Stomach smooth muscle (tissue), 2 donors: Measurements from ENCODE around the gene B4GALNT4.

Experiments used
- H3K27ac ChIP-seq: one replicate; pipeline ENCODE4 v1.7.0; 2013; ENCODE audit warnings: mild to moderate bottlenecking, low read length, inconsistent platforms
- H3K27me3 ChIP-seq, 2 donors: one replicate each; pipeline ENCODE4 v1.7.0; 2013; ENCODE audit warnings: low read length in 2 of 2; ENCODE audit not compliant: insufficient read depth in 2 of 2, control insufficient read depth in 1 of 2
- H3K36me3 ChIP-seq, 2 donors: one replicate each; pipeline ENCODE4 v1.7.0; 2013; ENCODE audit warnings: low read length in 2 of 2; ENCODE audit not compliant: control insufficient read depth in 2 of 2, insufficient read depth in 2 of 2
- H3K4me1 ChIP-seq: one replicate; pipeline ENCODE4 v1.7.0; 2013; ENCODE audit warnings: low read length; ENCODE audit not compliant: control insufficient read depth, insufficient read depth
- H3K4me3 ChIP-seq, 2 donors: one replicate each; pipeline ENCODE4 v1.7.0; 2013; ENCODE audit warnings: low read length in 2 of 2
- H3K9ac ChIP-seq, 2 donors: one replicate each; pipeline ENCODE4 v1.7.0; 2013; ENCODE audit warnings: low read length in 2 of 2, mild to moderate bottlenecking in 1 of 2
- H3K9me3 ChIP-seq, 2 donors: one replicate each; pipeline ENCODE4 v1.7.0; 2013; ENCODE audit warnings: low read length in 2 of 2; ENCODE audit not compliant: control insufficient read depth in 2 of 2
- donor health status: healthy.
- donor health status: Pancreatic carcinoma.

B4GALNT4 gene

DNA sequence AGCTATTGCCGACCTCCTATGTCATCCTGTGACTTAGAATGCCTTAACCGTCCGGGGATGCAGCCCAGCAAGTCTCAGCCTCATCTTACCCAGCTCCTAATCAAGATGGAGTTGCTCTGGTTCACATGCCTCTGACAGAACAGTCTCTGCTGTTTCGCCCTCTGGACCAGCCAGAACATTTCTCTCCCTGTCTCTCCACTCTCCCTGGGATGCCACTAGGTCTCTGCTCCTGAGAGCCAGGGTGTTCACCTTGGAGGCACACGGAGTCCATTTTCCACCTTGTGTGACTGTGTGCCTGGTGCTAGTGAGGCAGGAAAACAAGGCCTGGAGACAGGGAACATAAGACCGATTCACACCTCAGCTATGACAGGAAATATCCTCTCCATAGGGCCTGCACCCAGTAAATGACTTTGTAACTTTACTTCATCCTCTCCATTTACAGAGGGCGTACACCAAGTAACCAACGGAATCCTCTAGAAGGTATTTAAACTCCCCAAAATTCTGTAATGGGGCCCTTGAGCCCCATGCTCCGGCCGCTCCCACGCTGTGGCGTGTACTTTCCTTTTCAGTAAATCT is 16.8 kb upstream of the B4GALNT4 start:
- Histone ChIP-seq H3K36me3 (no peaks in the 10 kb centered on the region), H3K9ac (peak overlapping the region in 1 of 2 donors; percentile 74), H3K27ac (peak overlapping the region; percentile 100), H3K4me3 (no peak overlapping the region), H3K4me1 (peaks cover 28% of the 10 kb centered on the region), H3K9me3 (no peaks in the 10 kb centered on the region), H3K27me3 (no peaks in the 10 kb centered on the region)

- H3K36me3 ChIP-seq, result no peaks in the 10 kb centered on the region
- H3K4me1 ChIP-seq, result peaks cover 36% of the 10 kb centered on the region
- H3K9me3 ChIP-seq, result no peaks in the 10 kb centered on the region
- peak overlapping the region; percentile 100 for H3K27ac ChIP-seq
- no peaks in the 10 kb centered on the region for H3K27me3 ChIP-seq
- peak overlapping the region in 1 of 2 donors; percentile 29 for H3K4me3 ChIP-seq
- peak overlapping the region; percentile 58 to 74 for H3K9ac ChIP-seq
Measured at GRCh38 chr11:353179-353873, 16.0 kb upstream of the B4GALNT4 start.

- Histone ChIP-seq H3K27ac (peak overlapping the region; percentile 100), H3K4me3 (peak overlapping the region in 1 of 2 donors; percentile 61), H3K9ac (peak overlapping the region; percentile 79 to 88), H3K4me1 (peaks cover 41% of the 10 kb centered on the region), H3K36me3 (no peaks in the 10 kb centered on the region), H3K27me3 (peaks cover under 1 to 1% of the 10 kb centered on the region in 2 donors), H3K9me3 (peaks cover 0 to 1% of the 10 kb centered on the region in 2 donors)
Measured at GRCh38 chr11:355581-356458, 13.5 kb upstream of the B4GALNT4 start.

- Histone ChIP-seq H3K36me3 (no peaks in the 10 kb centered on the region), H3K4me1 (peaks cover 41% of the 10 kb centered on the region), H3K4me3 (no peak overlapping the region), H3K9ac (no peak overlapping the region), H3K27ac (no peak overlapping the region), H3K27me3 (peaks cover 3 to 4% of the 10 kb centered on the region in 2 donors), H3K9me3 (peaks cover 0 to 6% of the 10 kb centered on the region in 2 donors)
Measured at GRCh38 chr11:356610-357009, 12.7 kb upstream of the B4GALNT4 start.

DNA sequence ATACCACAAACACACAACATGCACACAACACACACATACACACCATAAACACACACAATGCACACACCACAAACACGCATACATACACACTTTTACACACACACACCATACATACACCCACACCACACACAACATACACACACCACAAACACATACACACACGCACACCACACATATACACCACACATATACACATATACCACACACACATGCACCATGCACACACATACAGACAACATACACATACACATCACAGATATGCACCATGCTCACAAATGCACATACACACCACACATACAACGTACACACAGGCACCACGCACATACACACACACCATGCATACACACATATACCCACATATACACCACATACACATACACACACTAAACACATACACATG is 11.7 kb upstream of the B4GALNT4 start:
- no peak overlapping the region for H3K4me3 ChIP-seq
- H3K9ac ChIP-seq, result no peak overlapping the region
- peaks cover 0 to 6% of the 10 kb centered on the region in 2 donors for H3K9me3 ChIP-seq

GRCh38 chr11:358129-358800 is 11.0 kb upstream of the B4GALNT4 start:
- Histone ChIP-seq H3K27ac (no peak overlapping the region), H3K36me3 (no peaks in the 10 kb centered on the region), H3K9me3 (peaks cover 0 to 6% of the 10 kb centered on the region in 2 donors), H3K4me3 (peak overlapping the region in 1 of 2 donors; percentile 44), H3K9ac (no peak overlapping the region), H3K4me1 (peaks cover 31% of the 10 kb centered on the region), H3K27me3 (peaks cover 3 to 4% of the 10 kb centered on the region in 2 donors)

More for the DNA sequence above, 11.7 kb upstream of the B4GALNT4 start:
- no peak overlapping the region for H3K27ac ChIP-seq
- H3K4me1 ChIP-seq, result peaks cover 38% of the 10 kb centered on the region
- H3K27me3 ChIP-seq, result peaks cover 3 to 4% of the 10 kb centered on the region in 2 donors
- no peaks in the 10 kb centered on the region for H3K36me3 ChIP-seq

DNA sequence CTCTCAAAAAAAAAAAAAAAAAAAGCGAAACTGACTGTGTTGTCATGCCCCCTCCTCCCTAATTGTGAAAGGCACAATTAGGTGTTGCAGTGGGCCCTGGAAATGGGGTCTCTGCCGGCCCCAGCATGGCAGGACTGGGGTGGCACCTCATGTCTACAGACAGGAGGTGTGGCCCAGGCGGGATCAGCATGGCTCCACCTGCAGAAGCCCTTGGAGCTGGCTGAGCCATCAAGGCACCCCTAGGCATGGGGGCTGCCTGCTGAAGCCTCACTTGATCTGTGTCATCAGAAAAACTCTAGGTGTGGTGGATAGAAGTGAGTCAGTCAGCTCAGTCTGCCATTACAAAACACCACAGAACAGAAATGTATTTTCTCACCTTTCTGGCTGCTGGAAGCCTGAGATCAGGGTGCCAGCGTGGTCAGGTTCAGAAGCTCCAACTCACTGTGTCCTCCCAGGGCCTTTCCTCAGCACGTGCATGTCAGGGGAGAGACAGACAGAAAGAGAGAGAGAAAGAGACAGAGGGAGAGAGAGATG is 10.1 kb upstream of the B4GALNT4 start:
- H3K4me3 ChIP-seq, result no peak overlapping the region
- H3K4me1 ChIP-seq, result peaks cover 23% of the 10 kb centered on the region
- H3K36me3 ChIP-seq, result no peaks in the 10 kb centered on the region
- no peak overlapping the region for H3K27ac ChIP-seq
- peaks cover 3 to 4% of the 10 kb centered on the region in 2 donors for H3K27me3 ChIP-seq
- peaks cover 0 to 6% of the 10 kb centered on the region in 2 donors for H3K9me3 ChIP-seq
- H3K9ac ChIP-seq, result no peak overlapping the region

DNA sequence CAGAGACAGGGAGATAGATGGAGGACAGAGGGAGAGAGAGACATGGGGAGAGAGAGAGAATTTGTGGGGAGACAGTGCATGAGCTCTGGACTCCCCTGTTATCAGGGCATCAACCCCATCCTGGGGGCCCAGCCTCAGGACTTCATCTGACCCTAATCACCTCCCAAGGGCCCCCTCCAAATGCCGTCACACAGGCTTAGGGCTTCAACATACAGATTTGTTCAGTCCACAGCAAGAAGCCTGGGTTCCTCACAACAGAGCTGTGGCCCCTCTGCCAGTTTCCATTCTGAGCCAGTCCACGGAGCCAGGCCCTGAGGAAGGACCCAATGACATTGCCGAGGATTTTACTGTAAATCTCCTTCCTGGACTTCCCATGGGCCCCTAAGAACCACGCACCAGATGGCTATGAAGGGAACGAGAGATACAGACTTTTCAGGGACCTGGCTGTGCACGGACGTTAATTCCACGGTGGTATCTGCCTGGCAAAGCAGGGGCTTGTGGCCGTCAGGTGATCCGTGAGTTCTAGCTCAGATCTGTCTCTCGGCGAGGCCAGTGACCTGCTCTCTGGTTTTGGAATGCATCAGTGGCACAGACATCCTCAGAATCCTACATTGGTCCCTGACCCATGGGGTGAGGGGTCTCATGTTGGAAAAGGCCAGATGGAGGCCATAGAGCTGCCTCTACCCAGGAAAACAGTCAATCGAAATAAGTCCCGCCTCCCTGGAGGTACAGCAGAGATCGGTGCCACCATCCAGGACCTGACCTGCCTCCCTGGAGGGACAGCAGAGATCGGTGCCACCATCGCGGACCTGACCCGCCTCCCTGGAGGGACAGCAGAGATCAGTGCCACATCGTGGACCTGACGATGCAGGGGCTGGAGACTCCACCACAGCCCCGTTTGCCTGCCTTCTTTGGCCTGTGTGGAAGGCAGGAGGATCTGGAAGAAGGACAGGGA is 8.7 kb upstream of the B4GALNT4 start:
- Histone ChIP-seq H3K9me3 (peaks cover 0 to 6% of the 10 kb centered on the region in 2 donors), H3K36me3 (no peaks in the 10 kb centered on the region), H3K4me1 (peaks cover 15% of the 10 kb centered on the region), H3K27me3 (peaks cover 9 to 14% of the 10 kb centered on the region in 2 donors), H3K9ac (no peak overlapping the region), H3K4me3 (no peak overlapping the region), H3K27ac (no peak overlapping the region)

GRCh38 chr11:362642-363442 is 6.5 kb upstream of the B4GALNT4 start:
- no peak overlapping the region for H3K4me3 ChIP-seq
- peaks cover 16 to 26% of the 10 kb centered on the region in 2 donors for H3K27me3 ChIP-seq
- no peak overlapping the region for H3K27ac ChIP-seq
- no peaks in the 10 kb centered on the region for H3K36me3 ChIP-seq
- H3K4me1 ChIP-seq, result peaks cover 10% of the 10 kb centered on the region
- no peak overlapping the region for H3K9ac ChIP-seq
- peaks cover 0 to 6% of the 10 kb centered on the region in 2 donors for H3K9me3 ChIP-seq
